Measurements from ENCODE around the gene SEMA4A. TPM values are rescaled to one million over a fixed set of nuclear protein-coding genes. Genes with fewer than 3 reads are reported as not detected.
"Not testable (repeated sequence)": the region's sequence is repeated elsewhere in the genome, so short reads cannot be mapped to it uniquely, and the experiment has no call there.

The SEMA4A gene
- total RNA-seq, 1 experiment from 2014 or later = 0.15 TPM

GRCh38 chr1:156157506-156157905, 4.1 kb downstream of the SEMA4A start:
- no peak for DNase-seq (ENCODE audit: low spot score)

- DNase-seq (ENCODE audit: low spot score) = no peak
Measured at GRCh38 chr1:156157966-156158365, 4.6 kb downstream of the SEMA4A start.

GRCh38 chr1:156160000-156160742, 6.8 kb downstream of the SEMA4A start:
- no peak for DNase-seq (ENCODE audit: low spot score)

- DNase-seq (ENCODE audit: low spot score) = no peak
Measured at GRCh38 chr1:156160743-156161171, 7.4 kb downstream of the SEMA4A start.

- no peak for DNase-seq (ENCODE audit: low spot score)
Measured at GRCh38 chr1:156162430-156163037, 9.1 kb downstream of the SEMA4A start.

- DNase-seq (ENCODE audit: low spot score) = no peak
Measured at GRCh38 chr1:156163712-156164111, 10.3 kb downstream of the SEMA4A start.

- no peak for DNase-seq (ENCODE audit: low spot score)
Measured at GRCh38 chr1:156164125-156164831, 10.9 kb downstream of the SEMA4A start.

- no peak for DNase-seq (ENCODE audit: low spot score)
Measured at GRCh38 chr1:156165083-156165482, 11.7 kb downstream of the SEMA4A start.

GRCh38 chr1:156167536-156167935, 14.2 kb downstream of the SEMA4A start:
- DNase-seq (ENCODE audit: low spot score) = no peak

- no peak for DNase-seq (ENCODE audit: low spot score)
Measured at GRCh38 chr1:156172696-156173470, 19.5 kb downstream of the SEMA4A start.

GRCh38 chr1:156176610-156177210, 23.3 kb downstream of the SEMA4A start:
- DNase-seq (ENCODE audit: low spot score) = no peak

- DNase-seq (ENCODE audit: low spot score) = no peak
Measured at GRCh38 chr1:156177919-156178654, 24.7 kb downstream of the SEMA4A start.

- DNase-seq (ENCODE audit: low spot score) = no peak
Measured at GRCh38 chr1:156180471-156180870, 27.1 kb downstream of the SEMA4A start.

GRCh38 chr1:156181391-156181924, 28.1 kb downstream of the SEMA4A start:
- not testable (repeated sequence) for DNase-seq (ENCODE audit: low spot score)

- not testable (repeated sequence) for DNase-seq (ENCODE audit: low spot score)
Measured at GRCh38 chr1:156182010-156182779, 28.8 kb downstream of the SEMA4A start.

- DNase-seq (ENCODE audit: low spot score) = not testable (repeated sequence)
Measured at GRCh38 chr1:156186347-156187177, 33.2 kb downstream of the SEMA4A start.

GRCh38 chr1:156190265-156190664, 36.9 kb downstream of the SEMA4A start:
- not testable (repeated sequence) for DNase-seq (ENCODE audit: low spot score)

GRCh38 chr1:156191292-156191964, 38.0 kb downstream of the SEMA4A start:
- DNase-seq (ENCODE audit: low spot score) = no peak

GRCh38 chr1:156193208-156193487, 39.8 kb downstream of the SEMA4A start:
- no peak for DNase-seq (ENCODE audit: low spot score)
